HG02623 (cell line): Measurements from ENCODE around the gene DYNLT4.

Experiments
- ATAC-seq: cut with Tn5 transposase; IDR thresholded peaks from one replicate; pipeline ENCODE4 v1.9.1; 2021; ENCODE audit warnings: moderate library complexity; ENCODE audit not compliant: unreplicated experiment

DYNLT4 gene

DNA sequence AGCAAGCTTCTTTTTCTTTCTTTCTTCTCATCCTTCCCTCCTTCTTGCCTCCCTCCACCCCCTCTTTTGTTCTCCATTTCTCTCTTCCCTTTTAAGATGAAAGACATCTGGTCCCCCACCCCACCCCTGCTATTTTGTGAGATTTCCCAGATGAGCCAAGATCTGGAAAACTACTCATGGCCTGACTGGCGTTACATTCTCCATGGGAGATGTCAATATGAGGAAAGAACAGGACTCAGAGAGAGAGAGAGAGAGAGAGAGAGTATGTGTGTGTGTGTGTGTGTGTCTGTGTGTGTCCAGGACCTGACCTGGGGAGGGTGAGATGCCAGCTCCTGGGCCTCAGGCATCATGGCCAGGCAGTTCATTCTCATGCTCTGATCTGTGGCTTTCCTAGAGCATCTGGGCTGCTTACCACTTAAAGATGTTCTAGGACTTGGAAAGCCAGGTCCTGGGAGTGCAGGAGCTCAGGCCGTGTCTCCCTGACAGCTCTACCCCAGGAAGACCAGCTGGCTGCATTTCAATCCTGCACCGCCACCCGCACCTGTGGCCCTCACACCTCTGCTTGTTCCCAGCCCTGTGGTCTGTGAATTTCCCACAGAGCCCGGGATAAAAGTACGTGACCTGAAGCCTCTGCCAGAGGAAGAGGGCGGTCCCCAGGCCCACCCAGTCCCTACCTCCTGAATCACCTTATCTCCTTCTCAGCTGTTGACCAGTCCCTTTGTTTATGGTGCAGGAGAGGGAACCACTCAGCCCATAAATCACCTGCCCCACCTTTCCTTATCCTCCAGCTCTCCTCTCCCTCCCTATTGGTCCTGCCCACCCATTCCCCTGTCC, 16.0 kb downstream of the DYNLT4 start:
- ATAC-seq: no peak

DNA sequence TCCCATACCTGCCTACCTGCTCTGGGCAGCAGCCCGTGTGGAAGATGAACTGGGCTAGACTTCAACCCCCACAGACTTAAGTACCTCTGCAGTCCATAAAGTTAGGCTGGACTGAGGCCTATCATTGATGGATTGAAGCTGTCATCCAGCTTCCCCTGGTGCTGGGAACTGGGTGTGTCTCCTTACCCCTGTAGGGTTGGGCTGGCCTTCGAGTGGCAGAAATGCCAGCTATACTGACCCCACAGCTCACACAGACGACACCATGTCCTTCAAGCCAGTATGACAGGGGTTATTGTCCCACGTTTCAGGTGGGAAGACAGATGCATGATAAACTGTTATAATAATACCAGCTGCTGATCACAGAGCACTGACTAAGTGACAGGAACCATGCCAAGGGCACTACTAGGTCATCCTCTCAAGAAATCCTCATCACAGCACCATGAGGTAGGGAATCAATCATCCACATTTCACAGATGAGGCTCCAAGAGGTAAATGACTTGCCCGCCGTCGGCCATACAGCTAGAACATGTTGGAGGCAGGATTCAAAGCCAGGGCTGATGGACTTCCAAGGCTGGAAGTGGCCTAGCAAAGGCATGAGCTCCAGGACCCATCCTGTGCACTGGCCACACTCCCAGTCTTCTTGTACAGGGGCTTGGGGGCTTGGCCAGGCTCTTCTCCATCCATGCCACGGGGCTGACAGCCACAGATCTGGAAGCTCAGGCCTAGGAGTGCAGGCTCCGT, 18.9 kb downstream of the DYNLT4 start, which contains the start of gene BEST4:
Gene BEST4, minus strand, starts transcription at position 51 of the 741 bp plus-strand sequence. CDS start 465 bp downstream, outside the sequence.
- no peak for ATAC-seq

DNA sequence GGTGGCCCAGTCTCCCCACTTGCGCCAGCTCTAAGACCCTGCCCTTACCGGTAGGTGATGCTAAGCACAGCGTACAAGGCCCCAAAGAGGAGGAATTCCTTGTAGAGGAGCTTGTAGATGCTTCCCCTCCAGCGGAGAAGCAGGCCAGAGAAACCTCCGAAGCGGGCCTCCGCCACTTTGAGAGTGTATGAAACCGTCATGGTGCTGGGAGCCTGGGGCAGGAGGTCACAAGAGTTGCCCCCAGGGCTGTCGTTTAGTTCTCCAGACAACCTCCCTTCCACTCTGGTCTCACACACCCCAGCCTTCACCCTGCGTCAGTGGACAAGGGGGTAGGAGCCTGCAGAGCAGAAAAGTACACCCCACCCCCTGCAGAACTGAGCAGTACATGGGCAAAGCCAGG, 19.6 kb downstream of the DYNLT4 start:
- no peak for ATAC-seq

DNA sequence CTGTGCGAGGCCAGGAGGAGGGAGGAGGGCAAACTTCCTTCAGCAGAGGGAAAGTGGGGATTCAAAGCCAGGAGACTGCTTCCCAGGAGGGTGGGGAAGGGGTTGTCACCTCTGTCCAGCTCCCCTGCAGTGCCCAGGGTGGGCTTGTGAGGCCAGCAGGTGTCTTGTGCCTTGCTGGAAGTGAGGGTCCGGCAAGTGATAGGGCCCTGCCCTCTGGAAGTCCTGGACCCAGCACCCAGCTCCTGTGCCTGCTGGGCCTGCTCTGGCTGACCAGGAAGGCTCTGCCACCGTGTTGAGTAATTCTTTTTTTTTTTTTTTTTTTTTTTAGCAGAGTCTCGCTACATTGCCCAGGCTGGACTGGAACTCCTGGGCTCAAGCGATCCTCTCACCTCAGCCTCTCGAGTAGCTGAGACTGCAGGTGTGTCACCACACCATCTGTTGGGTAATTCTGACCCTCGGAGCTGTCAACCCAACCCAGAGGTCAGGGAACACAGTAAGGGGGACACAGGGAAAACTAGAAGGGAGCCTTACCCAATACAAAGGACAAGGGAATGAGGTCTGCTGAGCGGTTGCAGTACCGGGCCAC, 20.2 kb downstream of the DYNLT4 start:
- ATAC-seq: no peak

DNA sequence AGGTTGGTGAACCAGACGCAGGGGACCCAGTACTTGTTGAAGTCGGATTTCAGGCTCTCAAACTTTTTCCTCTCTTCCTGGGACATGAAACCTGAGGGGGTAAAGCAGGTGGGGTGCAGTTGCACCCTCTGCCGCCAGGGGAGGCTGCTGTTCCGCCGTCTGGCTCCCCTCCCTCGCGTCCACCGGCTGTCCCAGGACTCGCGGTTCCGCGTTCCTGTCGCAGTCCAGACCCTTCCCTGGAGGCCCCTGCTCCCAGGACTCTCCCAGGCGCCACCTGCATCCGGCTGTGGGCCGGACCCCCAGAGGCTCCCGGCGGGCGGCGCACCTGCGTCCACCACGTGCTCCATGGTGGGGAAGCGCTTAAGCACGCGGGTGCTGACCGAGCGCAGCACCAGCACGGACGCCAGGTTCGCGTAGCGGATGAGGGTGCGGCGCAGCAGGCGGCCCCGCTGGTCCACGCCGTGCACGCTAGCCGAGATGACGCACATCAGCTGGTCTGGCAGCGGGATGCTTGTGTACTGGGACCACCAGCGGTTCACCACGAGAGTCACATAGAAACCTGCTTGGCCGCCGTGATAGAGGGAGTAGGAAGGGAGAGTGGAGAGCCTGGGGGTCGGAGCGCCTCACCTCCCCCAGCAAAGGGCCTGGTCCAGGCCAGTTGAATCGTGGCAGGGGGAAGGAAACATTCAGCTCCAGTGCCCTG, 20.9 kb downstream of the DYNLT4 start:
- ATAC-seq: no peak

DNA sequence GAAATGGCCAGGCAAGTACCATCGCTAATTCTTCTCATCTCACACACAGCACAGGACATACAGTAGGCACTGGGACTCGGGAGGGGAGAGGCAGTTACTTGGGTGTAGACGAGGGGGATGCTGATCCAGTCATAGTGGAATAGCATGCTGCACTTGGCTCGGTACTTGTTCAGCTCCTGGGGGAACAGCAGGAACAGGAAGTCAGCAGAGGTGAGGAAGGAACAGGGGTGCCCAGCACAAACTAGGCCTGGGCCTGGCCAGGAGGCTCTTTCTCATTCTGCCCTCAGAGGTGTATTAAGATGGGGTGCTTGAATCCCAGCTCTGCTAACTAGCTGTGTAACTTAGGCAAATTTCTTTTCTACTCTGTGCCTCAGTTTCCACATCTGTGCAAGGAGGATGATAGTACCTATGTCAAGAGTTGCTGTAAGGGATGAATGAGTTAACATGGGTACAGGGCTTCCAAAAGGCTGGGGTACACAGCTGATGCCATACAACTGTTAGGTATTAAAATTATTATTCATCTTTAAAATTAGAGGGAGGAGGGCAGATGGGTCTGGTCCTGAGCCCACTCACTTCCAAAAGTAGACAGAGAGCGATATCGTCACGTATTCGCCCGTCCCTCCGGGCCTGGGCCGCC, 21.5 kb downstream of the DYNLT4 start:
- no peak for ATAC-seq

DNA sequence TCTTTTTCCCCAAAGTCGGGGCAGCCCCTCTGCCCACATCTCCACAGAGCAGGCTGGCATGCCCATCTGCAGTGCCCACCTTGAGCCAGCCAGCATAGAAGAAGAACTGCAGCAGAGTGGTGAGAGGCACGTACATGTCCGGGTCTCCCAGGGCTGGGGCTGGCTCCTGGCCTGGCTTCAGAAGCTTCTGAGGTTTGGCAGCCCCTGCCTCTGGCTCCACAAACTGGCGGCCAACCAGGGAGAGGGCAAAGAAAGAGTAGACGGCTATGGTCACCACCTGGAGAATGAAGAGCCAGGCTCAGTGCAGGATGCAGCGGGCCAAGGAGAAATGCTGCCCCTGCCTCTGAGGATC, 22.1 kb downstream of the DYNLT4 start:
- no peak for ATAC-seq

DNA sequence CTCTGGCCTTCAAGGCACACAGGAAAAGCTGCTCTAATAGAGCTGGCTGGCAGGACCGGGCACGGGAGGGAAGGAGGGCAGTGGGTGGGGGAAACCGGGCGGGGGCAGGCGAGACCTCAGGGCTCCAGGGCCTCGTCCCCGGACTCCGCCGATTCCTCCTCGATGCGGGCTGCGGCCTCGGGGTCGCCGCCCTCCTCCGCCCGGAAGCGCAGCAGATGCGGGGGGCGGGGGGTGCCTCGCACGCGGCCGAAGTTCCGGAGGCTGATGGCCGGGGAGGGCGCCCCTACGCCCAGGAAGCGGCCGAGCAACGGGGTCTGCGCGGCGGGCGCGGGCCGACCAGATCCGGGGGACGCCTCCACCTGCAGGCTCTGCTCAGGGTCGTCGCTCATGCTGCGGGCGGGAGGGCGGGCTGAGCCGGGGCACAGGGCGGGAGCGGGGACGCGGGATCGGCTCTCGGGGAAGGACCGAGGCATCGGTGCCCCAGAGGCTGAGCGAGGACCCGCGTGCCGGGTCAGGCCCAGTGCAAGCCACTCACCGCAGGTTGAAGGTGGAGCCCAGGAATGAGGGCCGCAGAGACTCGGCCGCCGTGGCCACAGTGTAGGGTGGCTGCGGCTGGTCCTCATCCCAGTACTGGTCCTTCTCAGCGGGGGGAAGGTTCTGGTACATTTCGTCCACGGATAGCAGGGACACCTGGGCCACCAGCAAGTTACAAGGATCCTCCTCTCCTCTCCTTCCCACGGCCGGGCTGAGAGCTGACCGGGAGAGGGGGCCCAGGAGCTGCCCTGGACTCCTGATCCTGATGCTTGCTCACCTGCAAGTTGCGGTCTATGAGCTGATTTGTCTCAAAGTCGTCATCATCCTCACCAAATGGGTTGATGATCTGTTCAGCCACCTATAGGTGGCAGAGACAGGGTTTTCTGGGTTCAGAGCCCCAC, 22.8 kb downstream of the DYNLT4 start:
- ATAC-seq: no peak

DNA sequence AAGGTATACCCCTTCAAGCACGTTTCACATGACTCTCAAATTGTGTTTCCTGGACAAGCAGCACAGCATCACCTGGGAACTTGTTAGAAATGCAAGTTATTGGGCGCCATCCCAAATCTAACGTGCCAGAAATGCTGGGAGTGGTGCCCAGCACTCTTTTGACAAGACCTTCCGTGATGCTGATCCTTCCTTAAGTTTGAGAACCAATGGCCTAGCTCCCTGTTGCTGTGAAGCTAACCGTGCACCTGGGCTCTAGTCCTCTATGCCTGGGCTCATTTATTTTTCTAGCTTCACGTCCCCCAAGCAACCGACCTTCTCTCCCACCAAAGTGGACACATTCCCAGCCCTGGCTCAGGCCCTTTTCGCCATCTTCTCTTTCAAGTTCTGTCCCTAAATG, 23.5 kb downstream of the DYNLT4 start:
- ATAC-seq: no peak

DNA sequence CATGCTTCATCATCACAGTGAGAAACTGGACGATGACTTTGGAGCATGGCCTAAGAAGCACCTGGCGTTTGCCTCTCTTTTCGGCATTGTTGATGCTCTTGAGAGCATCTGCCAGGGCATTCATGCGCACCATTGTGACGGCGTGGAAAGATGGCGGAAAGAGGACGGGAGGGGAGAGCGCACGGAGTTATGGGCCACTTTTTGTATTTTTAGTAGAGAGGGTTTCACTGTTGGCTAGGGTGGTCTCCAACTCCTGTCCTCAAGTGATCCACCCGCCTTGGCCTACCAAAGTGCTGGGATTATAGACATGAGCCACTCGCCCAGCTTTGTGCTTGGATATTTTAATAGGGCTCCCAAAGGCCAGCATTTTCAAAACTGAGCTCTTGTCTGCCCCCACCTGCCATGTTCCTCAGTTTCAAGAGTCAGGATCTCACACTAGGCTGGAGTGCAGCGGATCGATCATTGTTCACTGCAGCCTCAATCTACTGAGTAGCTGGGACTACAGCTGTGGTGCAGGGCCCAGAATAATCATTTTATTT, 26.5 kb downstream of the DYNLT4 start:
- ATAC-seq: no peak

DNA sequence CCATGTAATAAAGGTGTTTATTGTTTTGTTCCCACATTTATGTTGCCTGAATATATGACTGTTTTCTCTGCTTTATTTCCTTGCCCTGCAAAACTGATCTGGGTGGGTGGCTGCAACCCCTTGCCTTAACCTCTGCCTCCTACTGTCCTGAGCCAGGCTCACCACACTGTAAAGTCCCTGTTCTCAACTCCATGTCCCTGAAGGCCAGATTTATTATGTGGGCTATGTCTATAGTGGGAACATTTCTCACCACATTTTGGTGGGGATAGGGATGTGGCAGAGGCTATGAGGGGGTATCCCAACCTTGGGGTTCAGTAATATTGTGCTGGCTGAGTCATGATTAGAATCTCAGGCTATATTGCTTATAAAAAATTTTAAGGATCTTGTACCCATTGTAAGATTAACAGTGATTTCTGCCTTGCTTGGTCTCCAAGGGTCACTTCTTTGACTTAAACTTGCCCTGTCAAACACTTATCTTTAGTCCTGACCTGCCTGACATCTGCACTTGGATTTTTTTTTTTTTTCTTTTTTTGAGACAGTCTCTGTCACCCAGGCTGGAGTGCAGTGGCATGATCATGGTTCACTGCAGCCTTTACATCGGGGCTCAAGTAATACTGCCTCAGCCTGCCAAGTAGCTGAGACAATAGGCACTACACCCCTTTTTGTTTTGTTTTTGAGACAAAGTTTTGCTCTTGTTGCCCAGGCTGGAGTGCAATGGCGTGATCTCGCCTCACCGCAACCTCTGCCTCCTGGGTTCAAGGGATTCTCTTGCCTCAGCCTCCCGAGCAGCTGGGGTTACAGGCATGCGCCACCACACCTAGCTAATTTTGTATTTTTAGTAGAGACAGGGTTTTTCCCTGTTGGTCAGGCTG, 28.2 kb downstream of the DYNLT4 start:
- no peak for ATAC-seq

DNA sequence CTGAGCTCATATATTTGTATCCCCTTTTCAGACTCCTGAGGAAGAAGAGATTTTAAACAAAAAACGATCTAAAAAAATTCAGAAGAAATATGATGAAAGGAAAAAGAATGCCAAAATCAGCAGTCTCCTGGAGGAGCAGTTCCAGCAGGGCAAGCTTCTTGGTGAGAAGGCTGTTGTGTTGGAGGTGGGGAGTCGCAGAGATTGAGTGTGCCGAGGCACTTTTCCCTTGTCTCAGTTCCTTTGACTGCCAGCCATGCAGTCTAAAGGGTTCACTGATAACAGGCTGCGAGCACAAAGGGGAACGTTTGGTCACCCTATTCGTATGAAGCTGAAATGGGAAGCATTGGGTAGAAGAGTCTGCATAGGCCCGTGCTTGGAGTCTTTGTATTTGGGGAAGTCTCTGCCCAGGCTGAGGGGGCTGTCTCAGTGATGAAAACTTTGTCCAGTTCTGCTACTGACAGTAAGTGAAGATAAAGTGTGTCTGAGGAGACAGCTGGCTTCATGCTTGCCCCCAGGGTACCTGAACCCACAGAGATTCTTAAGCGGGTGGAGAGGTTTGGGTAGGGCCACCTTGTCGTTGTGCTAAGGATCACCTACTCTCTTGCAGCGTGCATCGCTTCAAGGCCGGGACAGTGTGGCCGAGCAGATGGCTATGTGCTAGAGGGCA, 29.0 kb downstream of the DYNLT4 start:
- ATAC-seq: no peak

DNA sequence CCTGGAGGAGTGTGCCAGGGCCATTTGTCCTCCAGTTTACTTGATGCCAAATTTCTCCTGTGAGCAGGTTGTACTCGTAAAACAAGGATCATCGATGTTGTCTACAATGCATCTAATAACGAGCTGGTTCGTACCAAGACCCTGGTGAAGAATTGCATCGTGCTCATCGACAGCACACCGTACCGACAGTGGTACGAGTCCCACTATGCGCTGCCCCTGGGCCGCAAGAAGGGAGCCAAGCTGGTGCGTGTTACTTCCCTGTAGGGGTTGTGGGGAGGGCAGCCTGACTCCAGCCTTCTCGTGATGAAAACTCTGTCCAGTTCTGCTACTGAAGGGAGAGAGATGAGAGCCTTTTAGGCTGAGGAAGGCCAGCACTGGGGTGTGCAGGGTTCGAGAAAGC, 29.6 kb downstream of the DYNLT4 start:
- ATAC-seq: no peak

DNA sequence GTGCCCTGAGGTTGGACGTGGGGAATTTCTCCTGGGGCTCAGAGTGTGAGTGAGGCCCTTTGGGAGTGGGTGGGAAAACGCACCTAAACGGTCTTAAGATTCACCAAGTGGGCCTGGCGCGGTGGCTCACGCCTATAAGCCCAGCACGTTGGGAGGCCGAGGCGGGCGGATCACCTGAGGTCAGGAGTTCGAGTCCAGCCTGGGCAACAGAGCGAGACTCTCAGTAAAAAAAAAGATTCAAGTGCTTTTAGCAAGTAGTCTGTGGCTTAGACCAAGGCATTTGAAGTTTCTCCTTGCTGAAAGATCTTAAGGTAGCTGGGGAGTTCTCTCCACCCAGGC, 30.5 kb downstream of the DYNLT4 start:
- no peak for ATAC-seq

DNA sequence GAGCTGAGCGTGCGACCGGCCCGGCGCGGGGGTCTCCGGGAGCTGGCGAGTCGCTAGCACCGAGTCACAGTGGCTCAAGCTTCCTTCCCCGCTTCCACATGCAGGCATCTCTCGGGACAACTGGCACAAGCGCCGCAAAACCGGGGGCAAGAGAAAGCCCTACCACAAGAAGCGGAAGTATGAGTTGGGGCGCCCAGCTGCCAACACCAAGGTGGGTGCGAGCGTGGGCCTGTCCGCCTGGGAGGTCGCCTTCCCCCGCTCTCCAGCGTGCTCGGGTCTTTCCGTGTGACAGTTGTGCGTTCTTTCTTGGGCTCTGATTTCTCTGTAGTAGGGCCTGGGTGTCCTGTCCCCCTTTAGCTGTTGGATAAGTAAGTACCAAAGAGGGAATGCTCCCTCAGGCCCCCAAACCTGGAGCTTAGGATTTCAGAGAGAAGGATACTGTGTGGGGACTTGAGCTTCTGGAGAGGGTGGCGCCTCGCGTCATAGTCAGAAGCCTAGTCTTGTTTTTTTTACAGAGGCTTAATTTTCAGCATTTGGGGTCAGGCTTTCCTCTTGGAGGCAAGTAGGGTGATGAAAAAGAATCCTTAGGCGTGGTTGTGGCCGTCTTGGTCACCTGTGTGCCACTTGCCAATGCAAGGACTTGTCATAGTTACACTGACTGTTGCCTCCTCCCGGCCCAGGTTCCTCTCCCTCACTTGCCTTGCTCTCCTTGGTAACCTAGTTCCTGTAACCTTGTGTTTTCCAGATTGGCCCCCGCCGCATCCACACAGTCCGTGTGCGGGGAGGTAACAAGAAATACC, 31.0 kb downstream of the DYNLT4 start:
- ATAC-seq: peak; percentile 15

DNA sequence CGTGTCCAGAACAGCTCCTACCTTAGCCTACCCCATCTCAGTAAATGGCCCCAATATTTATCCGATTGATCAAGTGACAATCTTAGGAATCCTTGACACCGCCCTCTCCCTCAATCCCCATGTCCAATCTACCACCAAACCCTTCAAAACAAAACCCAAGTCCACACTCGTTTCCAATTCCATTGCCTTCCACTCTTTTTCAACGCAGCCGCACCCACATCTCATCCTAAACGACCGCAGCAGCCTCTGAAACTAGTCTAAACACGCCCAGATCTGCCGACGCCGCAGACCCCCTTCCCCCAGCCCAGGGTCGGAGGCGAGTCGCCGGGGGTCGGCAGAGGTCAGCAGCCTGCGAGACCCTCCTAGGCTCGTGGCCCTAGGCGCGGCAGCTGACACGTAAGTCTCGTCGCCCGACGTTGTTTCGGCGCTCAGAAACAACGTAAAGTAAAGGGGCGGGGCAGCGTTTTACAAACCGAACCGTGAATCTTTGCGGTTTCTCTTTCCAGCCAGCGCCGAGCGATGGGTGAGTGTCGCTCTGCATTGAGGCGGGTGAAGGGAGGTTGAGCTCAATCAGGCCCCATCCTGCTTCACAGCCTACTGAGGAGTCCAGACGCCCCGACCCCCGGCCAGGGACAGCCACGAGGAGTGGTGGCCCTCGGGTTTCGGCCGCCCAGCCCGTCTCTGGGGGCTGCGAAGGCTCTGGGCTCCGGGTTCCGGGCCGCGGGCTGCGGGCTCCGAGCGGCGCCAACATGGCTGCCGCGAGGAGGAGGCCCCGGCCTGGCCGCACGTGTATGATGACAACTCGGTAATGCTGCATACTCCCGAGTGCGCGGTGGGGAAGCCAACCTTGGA, 31.8 kb downstream of the DYNLT4 start, which contains the start of gene RPS8:
Gene RPS8, plus strand, starts transcription at position 463 of the 852 bp plus-strand sequence. Its CDS starts 57 bp downstream, at position 520.
- peak; percentile 67 for ATAC-seq
